GM12872 (cell line): ENCODE results near the gene LY6G6C.

Source experiments
- CTCF ChIP-seq: IDR thresholded peaks from 3 replicates; pipeline ENCODE4 v1.5.1; 2011; ENCODE audit warnings: low read depth, mild to moderate bottlenecking, low read length, moderate library complexity; ENCODE audit not compliant: insufficient read depth

Gene LY6G6C

GRCh38 chr6:31720196-31720770 lies 1.3 kb downstream of the LY6G6C start:
- no peak for TF ChIP-seq CTCF

- TF ChIP-seq CTCF, result no peak
These were observed 2.5 kb downstream of the LY6G6C start for GRCh38 chr6:31719001-31719400.

- no peak for TF ChIP-seq CTCF
These were observed 3.3 kb downstream of the LY6G6C start for GRCh38 chr6:31718265-31718664.

- TF ChIP-seq CTCF, result no peak
These were observed 3.9 kb downstream of the LY6G6C start for GRCh38 chr6:31717499-31718222.

- TF ChIP-seq CTCF, result no peak
These were observed 6.3 kb downstream of the LY6G6C start, which contains the start of gene LY6G6D for GRCh38 chr6:31715022-31715958. TSS of gene LY6G6D (plus strand) at chr6:31715348. CDS start at chr6:31715356, 8 bp downstream.

- TF ChIP-seq CTCF, result no peak
These were observed 7.4 kb downstream of the LY6G6C start for GRCh38 chr6:31713991-31714684.
